HuH-7 (cell line): ENCODE data around the gene POLR2M.
A peak's percentile ranks its signal among the peaks of the same experiment; 100 is the strongest.

Experiments
- DNase-seq: peaks from one replicate; pipeline ENCODE4 v3.0.0; 2011; ENCODE audit warnings: low spot score

The POLR2M gene

GRCh38 chr15:57706405-57707209 is at the start of gene POLR2M:
Gene POLR2M (plus strand): TSS chr15:57706714. CDS start chr15:57706843, 129 bp downstream.
- peak; percentile 72 for DNase-seq

GRCh38 chr15:57657619-57658018 is 48.9 kb upstream of the POLR2M start:
- no peak for DNase-seq

GRCh38 chr15:57662091-57662744 is 44.3 kb upstream of the POLR2M start:
- DNase-seq: no peak

GRCh38 chr15:57662802-57663201 is 43.7 kb upstream of the POLR2M start:
- DNase-seq: no peak

GRCh38 chr15:57663262-57663661 is 43.3 kb upstream of the POLR2M start:
- DNase-seq: no peak

GRCh38 chr15:57665194-57665593 is 41.3 kb upstream of the POLR2M start:
- DNase-seq: no peak

- DNase-seq: no peak
Measured at GRCh38 chr15:57665939-57666338, 40.6 kb upstream of the POLR2M start.

- peak; percentile 52 for DNase-seq
Measured at GRCh38 chr15:57667171-57667849, 39.2 kb upstream of the POLR2M start.

GRCh38 chr15:57668016-57668415 is 38.5 kb upstream of the POLR2M start:
- DNase-seq: no peak

GRCh38 chr15:57671636-57672035 is 34.9 kb upstream of the POLR2M start:
- no peak for DNase-seq

GRCh38 chr15:57675481-57676181 is 30.9 kb upstream of the POLR2M start:
- no peak for DNase-seq

- no peak for DNase-seq
Measured at GRCh38 chr15:57676585-57676984, 29.9 kb upstream of the POLR2M start.

GRCh38 chr15:57677204-57677603 is 29.3 kb upstream of the POLR2M start:
- no peak for DNase-seq

- no peak for DNase-seq
Measured at GRCh38 chr15:57680021-57680420, 26.5 kb upstream of the POLR2M start.

GRCh38 chr15:57681011-57681410 is 25.5 kb upstream of the POLR2M start:
- no peak for DNase-seq

- DNase-seq: no peak
Measured at GRCh38 chr15:57683481-57683880, 23.0 kb upstream of the POLR2M start.

- no peak for DNase-seq
Measured at GRCh38 chr15:57684491-57685151, 21.9 kb upstream of the POLR2M start.

GRCh38 chr15:57685306-57686095 is 21.0 kb upstream of the POLR2M start:
- no peak for DNase-seq

GRCh38 chr15:57686657-57687056 is 19.9 kb upstream of the POLR2M start:
- DNase-seq: no peak

GRCh38 chr15:57690341-57690966 is 16.1 kb upstream of the POLR2M start:
- no peak for DNase-seq

GRCh38 chr15:57691082-57691481 is 15.4 kb upstream of the POLR2M start:
- no peak for DNase-seq
